Measurements from ENCODE around the gene PPM1N.

PPM1N gene, protein sequence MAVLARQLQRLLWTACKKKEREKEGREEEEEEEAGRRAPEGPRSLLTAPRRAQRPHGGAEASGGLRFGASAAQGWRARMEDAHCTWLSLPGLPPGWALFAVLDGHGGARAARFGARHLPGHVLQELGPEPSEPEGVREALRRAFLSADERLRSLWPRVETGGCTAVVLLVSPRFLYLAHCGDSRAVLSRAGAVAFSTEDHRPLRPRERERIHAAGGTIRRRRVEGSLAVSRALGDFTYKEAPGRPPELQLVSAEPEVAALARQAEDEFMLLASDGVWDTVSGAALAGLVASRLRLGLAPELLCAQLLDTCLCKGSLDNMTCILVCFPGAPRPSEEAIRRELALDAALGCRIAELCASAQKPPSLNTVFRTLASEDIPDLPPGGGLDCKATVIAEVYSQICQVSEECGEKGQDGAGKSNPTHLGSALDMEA

DNA sequence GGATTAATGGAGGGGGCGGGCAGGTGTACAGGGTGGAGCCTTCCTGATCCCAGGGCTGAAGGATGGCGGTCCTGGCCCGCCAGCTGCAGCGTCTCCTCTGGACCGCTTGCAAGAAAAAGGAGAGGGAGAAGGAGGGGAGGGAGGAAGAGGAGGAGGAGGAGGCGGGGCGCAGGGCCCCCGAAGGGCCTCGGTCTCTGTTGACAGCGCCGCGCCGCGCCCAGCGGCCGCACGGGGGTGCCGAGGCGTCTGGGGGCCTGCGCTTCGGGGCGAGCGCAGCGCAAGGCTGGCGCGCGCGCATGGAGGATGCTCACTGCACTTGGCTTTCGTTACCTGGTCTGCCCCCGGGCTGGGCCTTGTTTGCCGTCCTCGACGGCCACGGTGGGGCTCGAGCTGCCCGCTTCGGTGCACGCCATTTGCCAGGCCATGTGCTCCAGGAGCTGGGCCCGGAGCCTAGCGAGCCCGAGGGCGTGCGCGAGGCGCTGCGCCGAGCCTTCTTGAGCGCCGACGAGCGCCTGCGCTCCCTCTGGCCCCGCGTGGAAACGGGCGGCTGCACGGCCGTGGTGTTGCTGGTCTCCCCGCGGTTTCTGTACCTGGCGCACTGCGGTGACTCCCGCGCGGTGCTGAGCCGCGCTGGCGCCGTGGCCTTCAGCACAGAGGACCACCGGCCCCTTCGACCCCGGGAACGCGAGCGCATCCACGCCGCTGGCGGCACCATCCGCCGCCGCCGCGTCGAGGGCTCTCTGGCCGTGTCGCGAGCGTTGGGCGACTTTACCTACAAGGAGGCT, at the start of gene PPM1N:
PPM1N (plus strand) TSS at position 33 of the 785 bp plus-strand sequence; CDS start at position 63, 30 bp downstream.
- DNase-seq: no peak

- DNase-seq: no peak
These were observed 49.4 kb upstream of the PPM1N start for GRCh38 chr19:45448887-45449299.

DNA sequence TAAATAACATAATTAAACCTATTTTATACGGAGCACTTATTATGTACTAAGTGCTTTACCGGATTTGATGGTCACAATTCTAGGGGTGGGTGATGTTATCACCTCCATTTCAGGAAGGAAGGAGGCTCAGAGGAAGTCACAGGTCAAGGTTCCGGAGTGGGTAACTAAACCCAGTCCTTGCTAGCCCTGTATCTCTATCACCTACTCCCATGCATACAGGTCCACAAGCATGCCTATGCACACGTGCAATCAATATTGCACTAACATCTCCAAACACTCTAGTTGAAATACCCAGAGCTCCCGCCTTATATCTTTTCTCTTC, 48.3 kb upstream of the PPM1N start:
- no peak for DNase-seq

DNA sequence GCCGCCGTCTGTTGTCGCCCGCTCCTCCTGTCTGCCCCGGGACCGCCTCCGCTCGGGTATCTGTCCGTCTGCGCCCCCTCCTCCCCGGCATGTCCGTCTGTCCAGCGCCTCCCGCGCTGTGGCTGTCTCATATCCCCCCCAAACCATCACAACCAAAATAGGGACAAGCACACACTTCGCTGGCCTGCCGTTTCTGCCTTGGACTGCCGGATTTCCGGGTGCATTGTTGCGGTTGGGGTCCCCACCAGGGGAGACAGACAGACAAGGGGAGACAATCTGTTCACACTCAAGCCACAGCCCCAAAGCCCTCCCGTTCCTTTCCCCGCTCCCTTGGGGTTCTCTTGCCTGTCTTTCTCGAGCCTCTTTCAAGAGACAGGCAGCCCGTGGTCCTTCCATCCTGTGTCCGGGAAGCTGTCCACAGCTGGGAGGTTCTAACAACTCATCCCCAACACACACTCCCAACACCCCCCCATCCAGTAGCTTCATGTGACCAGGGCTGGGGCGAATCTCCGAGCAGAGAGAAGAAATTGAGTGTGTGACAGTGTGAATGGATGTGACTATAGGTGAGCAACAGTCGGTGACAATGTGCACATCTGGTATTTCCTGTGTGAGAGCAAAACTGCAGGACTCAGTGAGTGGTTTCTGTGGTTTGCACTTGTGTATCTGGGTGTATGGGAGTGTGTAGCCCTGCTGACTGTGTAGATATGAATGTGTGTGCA, 47.0 kb upstream of the PPM1N start:
- no peak for DNase-seq

DNA sequence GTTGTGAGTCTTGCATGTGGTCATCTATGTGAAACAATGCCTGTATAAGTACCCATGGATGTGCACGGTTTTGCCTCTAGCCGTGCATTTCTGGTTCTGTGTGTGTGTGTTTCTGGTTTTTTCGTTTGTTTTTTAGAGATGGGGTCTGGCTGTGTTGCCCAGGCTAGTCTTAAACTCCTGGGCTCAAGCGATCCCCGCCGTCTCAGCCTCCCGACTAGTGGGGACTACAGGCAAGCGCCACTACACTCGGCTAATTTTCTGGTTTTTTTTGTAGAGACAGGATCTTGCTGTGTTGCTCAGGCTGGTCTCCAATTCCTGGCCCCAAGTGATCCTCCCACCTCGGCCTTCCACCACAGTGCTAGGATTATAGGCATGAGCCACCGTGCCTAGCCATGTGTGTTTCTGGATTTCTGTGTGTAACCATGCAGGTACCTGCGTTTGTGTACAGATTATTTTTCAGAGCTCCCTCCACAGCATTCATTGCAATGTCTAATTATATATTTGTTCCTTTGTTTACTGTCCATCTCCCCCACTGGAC, 46.3 kb upstream of the PPM1N start:
- no peak for DNase-seq

GRCh38 chr19:45455707-45456499, 42.3 kb upstream of the PPM1N start:
- peak; percentile 74 for DNase-seq

- DNase-seq: no peak
These were observed 41.8 kb upstream of the PPM1N start for GRCh38 chr19:45456500-45456815.

GRCh38 chr19:45457776-45458175, 40.5 kb upstream of the PPM1N start:
- DNase-seq: no peak

DNA sequence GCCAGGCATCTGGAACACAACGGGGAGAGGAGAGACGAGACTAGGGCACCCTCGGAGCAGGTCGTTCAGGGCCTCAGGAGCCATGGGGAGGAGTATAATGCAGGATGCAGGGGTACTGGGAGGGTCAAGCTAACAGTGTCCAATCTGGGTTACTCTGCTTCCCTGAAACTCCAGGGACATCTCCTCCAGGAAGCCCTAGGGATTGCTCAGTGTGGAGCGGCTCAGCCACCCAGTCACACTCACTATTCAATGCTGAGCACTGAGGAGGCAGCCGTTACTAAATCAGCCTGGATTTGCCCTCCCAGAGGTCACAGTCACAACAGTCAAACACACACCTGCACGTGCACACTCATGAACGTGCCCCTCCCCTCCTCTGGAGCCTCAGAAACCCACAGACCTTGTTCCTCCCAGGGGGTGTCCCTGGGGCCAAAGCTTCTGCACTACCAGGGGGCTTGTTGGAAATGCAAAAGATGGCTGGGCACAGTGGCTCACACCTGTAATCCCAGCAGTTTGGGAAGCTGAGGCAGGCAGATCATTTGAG, 37.4 kb upstream of the PPM1N start:
- DNase-seq: no peak

- DNase-seq: no peak
These were observed 36.1 kb upstream of the PPM1N start for GRCh38 chr19:45462174-45462573.

DNA sequence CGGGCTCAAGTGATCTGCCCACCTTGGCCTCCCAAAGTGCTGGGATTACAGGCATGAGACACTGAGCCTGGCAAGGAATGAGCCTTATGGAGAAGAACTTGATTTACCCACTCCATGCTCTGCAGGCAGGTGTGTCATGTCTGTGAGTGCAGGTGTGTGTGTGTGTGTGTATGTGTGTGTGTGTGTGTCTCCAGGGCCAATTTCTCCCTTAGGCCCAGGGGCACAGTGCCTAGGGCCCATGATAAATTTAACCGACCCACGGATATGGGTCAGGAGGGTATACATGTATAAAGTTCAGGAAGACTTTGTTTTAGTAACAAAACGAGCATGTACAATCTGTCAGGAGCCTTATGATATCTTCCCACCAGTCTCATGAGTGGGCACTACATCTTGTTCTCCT, 35.0 kb upstream of the PPM1N start:
- DNase-seq: no peak

GRCh38 chr19:45464274-45464673, 34.0 kb upstream of the PPM1N start:
- DNase-seq: no peak

- DNase-seq: no peak
These were observed 33.3 kb upstream of the PPM1N start for GRCh38 chr19:45464852-45465441.

- DNase-seq: no peak
These were observed 31.2 kb upstream of the PPM1N start for GRCh38 chr19:45467115-45467455.

DNA sequence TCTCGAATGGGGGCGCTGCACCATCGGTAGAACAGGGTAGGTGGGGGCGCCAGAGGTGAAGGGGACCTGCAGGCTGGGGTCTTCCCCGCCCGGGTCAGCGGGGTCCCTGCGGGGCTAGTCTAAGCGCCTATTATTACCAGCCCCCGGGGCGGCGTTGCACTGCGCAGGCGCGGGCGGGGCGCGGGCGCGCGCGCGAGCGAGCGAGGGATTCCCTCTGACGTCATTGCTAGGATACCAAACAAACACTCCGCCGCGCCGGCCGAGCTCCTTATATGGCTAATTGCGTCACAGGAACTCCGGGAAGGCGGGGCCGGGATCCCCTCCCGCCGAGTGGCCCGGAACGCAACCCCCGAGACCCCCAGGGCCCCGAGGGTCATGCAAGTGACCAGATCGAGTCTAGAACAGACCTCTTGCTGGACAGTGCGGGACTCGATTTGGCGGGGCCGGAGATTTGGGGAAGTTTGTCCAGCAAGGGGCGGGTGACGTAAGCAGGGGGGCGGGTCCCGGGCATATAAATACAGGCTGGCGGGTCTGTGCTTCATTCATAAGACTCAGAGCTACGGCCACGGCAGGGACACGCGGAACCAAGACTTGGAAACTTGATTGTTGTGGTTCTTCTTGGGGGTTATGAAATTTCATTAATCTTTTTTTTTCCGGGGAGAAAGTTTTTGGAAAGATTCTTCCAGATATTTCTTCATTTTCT, 30.6 kb upstream of the PPM1N start, which contains the start of gene FOSB:
FOSB (plus strand) TSS at position 541 of the 703 bp plus-strand sequence. CDS start 591 bp downstream, outside the sequence.
- peak; percentile 77 for DNase-seq

GRCh38 chr19:45468159-45468651, 30.0 kb upstream of the PPM1N start:
- no peak for DNase-seq

DNA sequence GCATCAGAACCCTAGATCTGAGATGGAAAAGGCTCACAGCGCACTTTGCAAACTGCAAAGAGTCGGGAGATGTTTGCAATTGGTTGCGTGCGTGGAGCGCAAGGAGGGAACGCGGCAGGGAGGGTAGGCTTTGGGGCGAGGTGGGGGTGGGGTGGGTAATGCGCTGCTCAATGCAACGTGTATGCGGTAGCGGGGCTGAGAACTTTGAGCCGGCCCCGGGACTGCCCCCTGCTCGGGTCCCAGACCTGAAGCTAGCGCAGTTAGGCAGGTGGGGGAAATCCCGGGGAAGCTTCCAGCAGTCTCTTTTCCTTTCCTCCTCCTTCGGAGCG, 29.5 kb upstream of the PPM1N start:
- no peak for DNase-seq

DNA sequence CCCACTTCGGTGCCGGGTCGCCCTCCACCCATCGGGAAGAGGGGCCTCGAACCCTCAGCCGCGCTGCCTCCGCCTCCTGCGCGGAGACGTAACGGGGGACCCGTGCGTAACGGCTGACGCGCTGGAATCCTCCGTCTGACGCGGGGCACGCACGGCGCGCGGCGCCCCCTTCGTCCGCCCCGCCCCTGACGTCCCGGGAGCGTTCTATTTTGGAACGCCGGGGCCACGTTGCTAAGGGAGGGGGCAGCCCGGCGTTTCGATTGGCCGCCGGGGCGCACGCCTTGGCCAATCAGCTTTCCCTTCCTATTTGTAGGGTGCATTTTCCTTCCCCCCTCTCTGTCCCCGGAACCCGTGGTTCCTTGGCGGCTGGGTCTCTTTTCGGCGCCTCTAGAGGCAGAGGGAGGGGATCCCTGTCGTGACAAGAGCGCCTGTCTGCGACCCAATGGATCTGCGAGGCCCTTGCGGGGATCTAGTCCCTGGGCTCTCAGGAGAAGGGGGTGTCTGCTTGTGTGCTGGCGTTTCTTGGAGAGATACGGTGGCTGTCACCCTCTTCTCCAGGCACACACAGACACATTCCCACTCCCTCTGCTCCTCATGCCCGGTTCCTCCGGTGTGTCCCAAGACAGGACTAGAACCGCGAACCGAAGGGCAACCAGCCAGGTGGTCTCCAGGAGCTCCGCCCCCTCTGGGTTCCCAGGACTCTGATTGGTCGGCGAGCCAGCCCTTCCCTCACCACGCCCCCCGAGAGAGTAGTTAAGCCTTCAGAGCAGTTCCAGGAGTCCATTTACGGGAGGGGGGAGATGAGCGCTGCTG, 28.9 kb upstream of the PPM1N start:
- DNase-seq: peak; percentile 83

- no peak for DNase-seq
These were observed 28.1 kb upstream of the PPM1N start for GRCh38 chr19:45469945-45470761.

GRCh38 chr19:45470762-45471081, 27.5 kb upstream of the PPM1N start:
- DNase-seq: no peak

Measured in DMS 273 treated with DMSO at 0.1 percent for 48 hours (cell line).